ENCODE measurements around the gene BMP3.

- TF ChIP-seq EP300 (IDR thresholded peaks at IDR 0.05; ENCODE audit: borderline replicate concordance in 1 of 2, low read depth in 2 of 2, low read length in 2 of 2): no peak
- no peak for TF ChIP-seq CTCF (IDR thresholded peaks at IDR 0.05; ENCODE audit: control extremely low read depth in 1 of 3, insufficient read depth in 1 of 3, low read depth in 1 of 3, low read length in 3 of 3)
- no peak for TF ChIP-seq YY1 (IDR thresholded peaks at IDR 0.05; ENCODE audit: low read depth, low read length)
- TF ChIP-seq, protein P1, sequence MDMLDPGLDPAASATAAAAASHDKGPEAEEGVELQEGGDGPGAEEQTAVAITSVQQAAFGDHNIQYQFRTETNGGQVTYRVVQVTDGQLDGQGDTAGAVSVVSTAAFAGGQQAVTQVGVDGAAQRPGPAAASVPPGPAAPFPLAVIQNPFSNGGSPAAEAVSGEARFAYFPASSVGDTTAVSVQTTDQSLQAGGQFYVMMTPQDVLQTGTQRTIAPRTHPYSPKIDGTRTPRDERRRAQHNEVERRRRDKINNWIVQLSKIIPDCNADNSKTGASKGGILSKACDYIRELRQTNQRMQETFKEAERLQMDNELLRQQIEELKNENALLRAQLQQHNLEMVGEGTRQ (IDR thresholded peaks at IDR 0.05; ENCODE audit: low read length): no peak
- no peak for TF ChIP-seq ZNF274 (IDR thresholded peaks at IDR 0.05; ENCODE audit: borderline replicate concordance, extremely low read depth, low read length)
- no peak for TF ChIP-seq NRF1 (IDR thresholded peaks at IDR 0.05; ENCODE audit: low read depth, low read length)
- TF ChIP-seq POLR2AphosphoS5 (IDR thresholded peaks at IDR 0.05; ENCODE audit: low read depth, low read length): no peak
- TF ChIP-seq SP1 (IDR thresholded peaks at IDR 0.05; ENCODE audit: low read depth, low read length): no peak
- no peak for TF ChIP-seq SRF (IDR thresholded peaks at IDR 0.05; ENCODE audit: low read depth, low read length)
- TF ChIP-seq RXRA (IDR thresholded peaks at IDR 0.05; ENCODE audit: insufficient read depth, low read depth, low read length): no peak
- no peak for TF ChIP-seq POLR2A (IDR thresholded peaks at IDR 0.05; ENCODE audit: control extremely low read depth in 1 of 2, low read depth in 2 of 2, low read length in 2 of 2)
These were observed 66.1 kb downstream of the BMP3 start for GRCh38 chr4:81096566-81096965.
